Measurements from ENCODE around the gene ASS1. TPM values are rescaled to one million over a fixed set of nuclear protein-coding genes. Genes with fewer than 3 reads are reported as not detected.
A peak's percentile ranks its signal among the peaks of the same experiment; 100 is the strongest.
"Not testable (repeated sequence)": the region's sequence is repeated elsewhere in the genome, so short reads cannot be mapped to it uniquely, and the experiment has no call there.

The ASS1 gene
- polyA plus RNA-seq, 12 donors: 37.6 to 134 (median 49.1) TPM; not detected in 1

- DNase-seq: no peak
These were observed 12.4 kb upstream of the ASS1 start for GRCh38 chr9:130432362-130432761.

GRCh38 chr9:130432796-130433167 lies 12.0 kb upstream of the ASS1 start:
- DNase-seq: no peak

DNA sequence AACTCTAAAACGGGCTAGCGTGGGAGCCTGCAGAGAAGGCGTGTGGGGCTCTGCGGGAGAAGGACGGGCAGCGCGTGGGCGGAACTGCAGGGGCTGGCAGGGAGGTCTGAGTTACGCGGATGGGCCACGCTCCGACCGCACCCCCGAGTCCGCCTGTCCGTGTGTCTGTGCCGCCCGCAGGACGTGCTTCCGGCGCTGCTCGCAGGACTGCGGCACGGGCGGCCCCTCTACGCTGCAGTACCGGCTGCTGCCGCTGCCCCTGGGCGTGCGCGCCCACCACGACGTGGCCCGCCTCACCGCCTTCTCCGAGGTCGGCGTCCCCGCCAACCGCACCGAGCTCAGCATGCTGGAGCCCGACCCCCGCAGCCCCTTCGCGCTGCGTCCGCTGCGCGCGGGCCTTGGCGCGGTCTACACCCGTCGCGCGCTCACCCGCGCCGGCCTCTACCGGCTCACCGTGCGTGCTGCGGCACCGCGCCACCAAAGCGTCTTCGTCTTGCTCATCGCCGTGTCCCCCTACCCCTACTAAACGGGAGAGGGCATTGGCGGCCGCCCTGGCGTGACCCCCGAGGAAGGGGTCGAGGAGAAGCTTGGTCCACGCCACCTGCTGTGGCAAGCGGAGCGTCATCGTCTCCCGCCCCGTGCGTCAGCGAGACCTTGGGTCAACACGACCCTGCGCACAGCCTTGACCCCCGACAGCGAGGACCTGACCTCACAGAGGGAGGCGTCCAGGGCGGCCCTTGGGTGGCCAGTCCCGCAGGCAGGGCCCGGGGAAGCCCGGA lies 11.4 kb upstream of the ASS1 start:
- DNase-seq: peak; percentile 27

DNA sequence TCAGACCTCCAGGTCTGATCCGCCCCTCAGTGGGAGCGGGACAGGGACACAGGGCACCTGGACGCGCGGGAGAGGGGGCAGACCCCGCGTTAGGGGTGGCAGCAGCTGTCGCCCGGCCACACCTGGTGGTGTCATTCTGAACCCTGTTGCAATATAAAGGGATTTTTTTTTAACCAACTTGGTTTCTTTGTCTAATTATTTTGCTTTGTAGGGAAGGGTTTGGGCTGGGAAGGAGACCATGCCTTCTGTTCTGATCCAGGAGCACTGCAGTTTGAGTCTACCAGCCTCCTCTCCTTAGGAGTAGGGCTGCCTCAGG lies 10.9 kb upstream of the ASS1 start:
- DNase-seq: no peak

GRCh38 chr9:130434656-130435055 lies 10.1 kb upstream of the ASS1 start:
- not testable (repeated sequence) for DNase-seq

GRCh38 chr9:130437011-130437789 lies 7.6 kb upstream of the ASS1 start:
- no peak for DNase-seq

- no peak for DNase-seq
These were observed 6.3 kb upstream of the ASS1 start for GRCh38 chr9:130438382-130438981.

DNA sequence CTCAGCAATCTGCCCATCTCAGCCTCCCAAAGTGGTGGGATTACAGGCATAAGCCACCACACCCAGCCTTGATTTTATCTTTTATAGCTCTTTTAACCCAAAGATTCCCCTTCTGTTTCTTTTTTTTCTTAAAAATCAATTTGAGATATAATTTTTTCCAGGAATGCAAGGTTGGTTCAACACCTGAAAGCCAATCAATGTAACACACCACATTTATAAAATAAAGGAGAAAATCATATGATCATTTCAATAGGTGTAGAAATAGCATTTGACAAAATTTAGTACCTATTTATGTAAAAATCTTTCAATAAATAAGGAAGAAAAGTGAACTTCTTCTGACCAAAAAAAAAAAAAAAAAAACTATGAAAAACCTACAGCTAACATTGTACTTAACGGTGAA lies 3.7 kb upstream of the ASS1 start:
- DNase-seq: no peak

DNA sequence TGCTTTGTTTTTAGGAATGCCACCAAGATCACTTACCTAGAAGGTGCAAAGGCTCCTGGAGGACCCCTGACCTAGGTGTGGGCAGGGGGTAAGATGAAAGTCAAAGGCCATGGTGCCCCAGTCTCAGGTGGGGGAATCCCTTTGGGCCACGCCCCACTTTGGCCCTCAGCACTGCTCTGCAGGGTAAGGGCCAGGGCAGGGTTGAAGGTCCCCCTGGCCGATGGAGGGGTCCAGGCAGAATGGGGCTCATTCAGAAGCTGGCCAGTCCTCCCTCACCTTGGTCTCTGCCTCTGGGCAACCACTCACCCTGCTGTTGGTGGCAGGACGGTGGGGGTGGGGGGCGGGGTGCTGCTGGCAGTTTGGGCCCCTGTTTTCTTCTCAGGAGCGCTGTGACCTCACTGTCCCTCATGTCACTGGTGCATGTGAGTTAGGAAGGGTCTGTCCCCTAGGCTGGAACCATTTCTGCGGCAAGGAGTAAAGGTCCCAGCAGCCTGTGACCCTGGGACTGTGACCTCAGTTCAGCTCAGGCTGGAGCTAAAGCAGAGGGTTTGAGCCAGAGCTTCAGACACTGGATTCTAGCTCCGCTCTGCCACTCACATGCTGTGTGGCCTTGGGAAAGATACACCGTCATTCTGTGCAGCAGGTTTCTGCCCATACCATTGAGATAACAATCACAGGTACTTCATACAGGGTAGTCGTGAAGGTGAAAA lies 1.9 kb upstream of the ASS1 start:
- DNase-seq: no peak

GRCh38 chr9:130443456-130443801 lies 1.3 kb upstream of the ASS1 start:
- no peak for DNase-seq

DNA sequence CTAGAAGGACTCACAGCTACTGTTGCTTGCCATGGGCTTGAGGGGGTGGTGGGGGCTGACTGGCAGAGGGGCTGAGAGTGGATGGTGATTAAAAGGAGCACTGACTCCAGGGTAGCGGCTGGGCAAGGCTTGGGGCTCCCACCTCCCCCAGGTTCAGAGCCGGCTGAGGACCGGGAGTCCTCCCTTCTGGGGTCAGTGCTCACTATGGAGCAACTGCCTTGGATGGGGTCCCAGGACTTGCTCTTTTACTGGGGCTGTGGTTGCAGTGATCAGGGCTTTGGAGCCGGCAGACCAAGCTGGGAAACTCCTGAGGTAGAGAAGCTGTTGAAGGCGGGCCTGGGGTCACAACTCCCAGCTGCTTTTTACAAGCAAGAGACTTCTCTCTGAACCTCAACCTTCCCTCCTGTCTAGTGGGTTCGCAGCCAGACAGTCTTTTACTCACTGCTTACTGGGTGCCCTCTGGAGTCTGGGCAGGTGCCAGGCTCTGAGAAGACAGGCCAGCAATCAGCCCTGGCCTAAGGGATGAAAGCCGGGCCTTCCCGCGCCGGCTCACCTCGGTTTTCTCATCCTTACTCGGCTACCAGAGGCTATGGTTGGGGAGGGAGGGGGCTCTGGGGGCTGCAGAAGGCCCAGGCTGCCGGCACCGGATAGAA lies 795 bp upstream of the ASS1 start:
- no peak for DNase-seq

GRCh38 chr9:130445268-130445983 lies 665 bp downstream of the ASS1 start:
- DNase-seq: peak; percentile 31

GRCh38 chr9:130446101-130446861 lies 1.5 kb downstream of the ASS1 start:
- peak; percentile 87 for DNase-seq

GRCh38 chr9:130447193-130447816 lies 2.5 kb downstream of the ASS1 start:
- DNase-seq: no peak

- no peak for DNase-seq
These were observed 3.4 kb downstream of the ASS1 start for GRCh38 chr9:130448035-130448624.

- DNase-seq: no peak
These were observed 4.2 kb downstream of the ASS1 start for GRCh38 chr9:130448771-130449603.

DNA sequence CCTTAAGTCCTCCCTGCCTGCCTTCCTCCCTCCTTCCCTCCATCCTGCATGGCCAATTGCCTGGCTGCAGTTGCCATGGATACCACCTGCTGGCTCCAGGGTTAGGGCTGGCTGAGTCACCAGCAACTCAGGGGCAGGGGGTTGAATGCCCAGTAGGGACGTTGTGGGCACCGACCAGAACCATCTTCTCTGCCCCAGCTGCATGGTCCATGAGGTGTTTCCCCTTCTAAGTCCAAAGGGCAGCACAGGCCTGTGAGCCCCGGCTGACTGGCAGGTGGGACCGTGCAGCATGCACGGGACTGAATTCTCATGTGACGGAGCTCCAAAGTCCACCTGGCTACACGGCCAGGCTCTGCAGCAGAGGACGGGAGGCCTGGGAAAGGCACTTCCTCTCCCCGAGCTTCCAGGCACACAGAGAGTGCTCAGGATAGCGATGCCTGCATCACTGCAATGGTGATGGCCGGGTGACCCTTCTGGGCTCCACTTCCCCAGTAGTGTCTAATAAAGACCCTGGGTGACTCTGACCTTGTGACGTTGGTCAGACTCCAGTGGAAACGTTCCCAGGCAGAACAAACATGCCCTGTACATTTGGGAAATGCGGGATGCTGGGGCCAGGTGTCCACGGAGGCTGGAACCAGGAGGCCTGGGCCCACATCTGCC lies 5.7 kb downstream of the ASS1 start:
- DNase-seq: no peak

DNA sequence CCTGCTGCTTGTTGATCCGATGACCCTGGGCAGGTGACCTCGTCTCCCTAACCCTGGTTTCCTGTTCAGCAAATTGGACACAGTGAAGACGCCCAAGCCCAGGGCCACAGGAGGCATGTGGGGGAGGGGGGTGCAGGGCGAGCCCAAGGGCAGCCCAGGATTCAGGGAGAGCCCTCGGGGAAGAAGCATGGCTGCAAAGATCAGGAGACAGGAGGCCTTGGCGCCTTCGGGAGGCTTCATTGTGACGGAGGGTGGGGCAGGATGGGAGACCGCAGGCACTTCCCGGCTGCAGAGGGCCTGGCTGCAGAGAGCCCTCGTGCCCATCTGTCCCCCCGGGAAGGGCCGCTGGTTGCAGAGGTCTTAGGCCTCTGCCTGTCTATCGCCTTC lies 6.2 kb downstream of the ASS1 start:
- no peak for DNase-seq
